Stimulated activated CD4-positive, alpha-beta T cell treated with anti-CD3 and anti-CD28 coated beads, Interleukin-1b, Interleukin-23, amount 100 ng/mL, for 24 hours (primary cell): ENCODE results near the gene SPC24.

Experiments used
- DNase-seq, 4 experiments: peaks; one replicate each; pipeline ENCODE4 v3.0.0-alpha.2; 2020; ENCODE audit warnings: low read depth in 4 of 4, low spot score in 1 of 4

SPC24 gene, protein sequence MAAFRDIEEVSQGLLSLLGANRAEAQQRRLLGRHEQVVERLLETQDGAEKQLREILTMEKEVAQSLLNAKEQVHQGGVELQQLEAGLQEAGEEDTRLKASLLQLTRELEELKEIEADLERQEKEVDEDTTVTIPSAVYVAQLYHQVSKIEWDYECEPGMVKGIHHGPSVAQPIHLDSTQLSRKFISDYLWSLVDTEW

DNA sequence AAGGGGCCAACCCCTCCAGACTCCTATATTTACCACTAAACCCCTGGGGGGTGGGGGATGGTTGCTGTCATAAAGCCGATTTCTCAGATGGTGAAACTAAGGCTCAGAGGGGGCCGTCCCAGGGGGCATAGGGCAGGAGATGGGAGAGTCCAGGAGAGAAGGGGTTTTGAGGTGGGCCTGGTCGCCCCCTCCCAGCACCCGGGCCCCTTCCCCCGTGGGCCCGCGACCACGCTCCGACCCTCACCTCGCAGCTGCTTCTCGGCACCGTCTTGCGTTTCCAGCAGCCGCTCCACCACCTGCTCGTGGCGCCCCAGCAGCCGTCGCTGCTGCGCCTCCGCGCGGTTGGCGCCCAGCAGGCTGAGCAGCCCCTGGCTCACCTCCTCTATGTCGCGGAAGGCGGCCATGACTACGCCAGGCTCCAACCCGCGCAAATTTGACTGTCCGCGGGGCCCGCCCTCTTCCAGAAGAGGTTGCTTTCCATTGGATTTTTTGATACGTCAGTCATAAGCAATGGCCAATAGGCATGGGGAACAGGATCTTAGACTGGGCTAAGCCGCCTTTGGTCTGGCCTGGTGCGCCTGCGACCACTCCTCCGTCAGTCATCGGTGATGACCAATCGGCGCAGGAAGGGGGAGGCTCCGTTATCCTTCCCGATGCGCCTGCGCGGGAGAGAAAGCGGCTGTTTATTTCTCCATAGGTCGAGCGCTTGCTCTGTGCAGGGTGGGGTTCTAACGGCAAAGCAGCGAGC lies at the start of gene SPC24:
TSS of gene SPC24 (minus strand) at position 410 of the 748 bp plus-strand sequence. CDS start at position 404, 6 bp downstream.
- DNase-seq, result peak; percentile 69 to 91 (median 81)

DNA sequence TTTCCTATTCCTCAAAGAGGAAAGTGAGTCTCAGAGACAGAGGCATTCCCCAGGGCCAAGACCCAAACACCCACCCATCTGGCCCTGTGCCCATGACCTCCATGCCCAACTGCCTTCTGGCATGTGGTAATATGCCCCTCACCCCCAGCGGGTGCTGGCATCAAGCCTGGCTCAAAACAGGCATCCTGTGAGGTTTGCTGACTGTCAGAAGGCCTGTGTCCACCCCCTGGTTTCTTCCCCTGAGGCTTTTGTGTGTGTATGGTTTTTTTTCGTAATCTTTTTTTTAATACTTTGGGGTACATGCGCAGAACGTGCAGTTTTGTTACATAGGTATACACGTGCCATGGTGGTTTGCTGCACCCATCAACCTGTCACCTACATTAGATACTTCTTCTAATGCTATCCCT lies 49.4 kb upstream of the SPC24 start:
- DNase-seq, result no peak

DNA sequence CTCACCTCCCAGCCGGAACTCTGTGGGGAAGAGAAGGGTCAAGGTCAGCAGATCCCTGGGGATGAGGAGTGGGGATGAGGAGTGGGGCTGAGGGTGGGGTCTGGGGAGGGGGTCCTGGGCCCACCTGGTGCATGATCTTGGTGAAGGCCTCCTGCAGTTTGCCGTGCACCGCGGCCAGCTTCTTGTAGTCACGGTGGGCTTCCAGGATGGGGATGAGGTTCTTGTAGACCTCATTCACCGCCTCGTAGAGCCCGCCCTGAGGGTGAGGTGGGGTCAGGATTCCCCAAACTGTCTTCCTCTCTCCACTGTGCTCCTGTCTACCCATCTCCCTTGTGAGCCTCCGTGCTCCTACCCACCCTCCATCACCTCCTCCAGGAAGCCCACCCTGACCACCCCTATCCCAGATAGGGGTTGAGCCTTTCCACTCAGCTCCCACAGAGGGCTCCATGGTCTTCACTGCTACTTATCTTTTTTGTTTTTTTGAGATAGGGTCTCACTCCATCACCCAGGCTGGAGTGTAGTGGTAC lies 48.6 kb upstream of the SPC24 start:
- no peak for DNase-seq

DNA sequence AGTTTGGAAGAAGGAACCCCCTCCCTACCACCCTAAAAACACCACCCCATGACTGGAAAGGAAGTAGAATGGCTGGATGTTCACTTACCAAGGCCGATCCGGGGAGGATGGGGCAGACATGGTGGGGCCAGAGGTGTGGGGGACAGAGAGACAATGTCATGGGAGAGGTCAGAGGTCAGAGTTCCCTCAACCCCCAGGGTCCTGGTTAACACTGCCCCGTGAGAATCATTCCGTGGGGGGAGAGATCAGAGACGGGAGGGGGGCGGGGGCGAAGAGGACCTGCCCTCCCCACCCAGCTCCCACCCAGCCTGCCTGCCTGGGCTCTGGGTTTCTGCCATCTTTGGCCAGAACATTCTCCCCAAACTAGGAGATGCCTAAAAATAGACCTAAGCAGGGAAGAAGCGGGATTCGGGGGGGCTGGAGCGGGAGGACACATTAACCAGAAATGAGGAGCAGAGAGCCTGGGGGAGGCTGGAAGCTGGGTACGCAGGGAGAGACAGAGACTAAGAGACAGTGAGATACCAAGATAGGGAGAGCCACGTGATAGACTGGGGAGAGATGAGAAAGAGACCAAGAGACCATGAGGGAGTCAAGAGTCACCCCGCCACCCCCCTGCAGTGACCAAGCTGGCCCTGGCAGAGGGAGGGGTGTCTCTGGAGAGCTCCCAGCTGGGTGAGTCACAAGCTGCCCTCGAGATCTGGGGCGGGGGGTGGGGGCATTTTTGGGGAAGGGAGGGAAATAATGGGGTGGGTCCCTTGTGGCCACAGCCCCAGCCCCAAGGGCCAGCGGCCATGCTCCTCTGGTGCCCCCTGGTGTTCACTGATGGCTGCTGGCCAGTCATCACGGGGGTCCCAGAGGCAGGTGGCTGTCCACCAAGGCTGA lies 47.9 kb upstream of the SPC24 start:
- peak in 2 of 4 experiments; percentile 12 to 20 for DNase-seq

DNA sequence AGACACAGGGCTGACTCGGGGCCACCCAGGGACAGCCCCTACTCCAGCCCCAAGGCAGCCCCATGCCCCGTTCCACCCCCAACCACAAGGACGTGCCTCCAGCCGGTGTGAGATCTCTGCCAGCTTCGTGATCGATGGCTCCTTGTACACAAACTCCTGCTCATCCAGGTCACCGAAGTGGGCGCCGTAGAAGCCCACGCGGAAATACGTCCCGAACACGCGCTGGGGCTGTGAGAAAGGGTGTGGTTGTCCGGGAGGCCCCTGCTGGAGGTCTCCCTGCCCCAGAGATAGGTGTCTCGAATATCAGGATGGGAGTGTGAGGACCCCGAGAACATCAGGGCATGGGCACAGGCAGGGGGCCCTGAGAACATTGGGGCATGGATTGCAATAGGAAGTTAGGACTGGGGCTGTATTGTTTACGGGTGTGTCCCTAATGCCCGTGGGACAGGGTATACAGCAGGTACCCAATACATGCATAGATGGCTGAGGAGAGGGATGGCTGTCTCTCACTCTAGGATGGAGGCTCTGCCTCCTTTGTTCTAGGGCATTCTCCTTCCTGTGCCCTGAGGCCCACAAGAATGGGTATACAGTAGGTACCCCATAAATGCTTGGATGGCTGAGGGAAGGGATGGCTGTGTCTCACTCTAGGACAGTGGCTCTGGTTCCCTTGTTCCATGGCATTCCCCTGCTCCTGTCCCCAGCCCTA lies 47.1 kb upstream of the SPC24 start:
- no peak for DNase-seq

DNA sequence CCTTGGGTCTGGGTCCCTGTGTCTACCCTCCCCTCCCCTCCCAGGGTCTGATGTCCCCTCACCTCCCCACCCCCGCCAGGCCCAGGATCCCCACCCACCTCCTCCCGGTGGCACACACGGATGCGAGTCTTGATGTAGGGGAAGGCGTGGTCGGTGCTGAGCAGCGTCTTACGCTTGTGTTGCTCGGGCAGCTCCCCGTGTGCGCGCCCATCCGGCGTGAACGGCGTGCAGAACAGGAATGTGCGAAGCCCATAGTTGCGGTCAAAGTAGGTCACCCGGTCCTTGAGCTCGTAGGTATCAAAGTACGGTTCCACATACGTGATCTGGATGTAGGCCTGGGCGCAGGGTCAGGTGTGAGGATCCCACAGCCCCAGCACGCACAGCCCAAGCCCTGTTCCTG lies 46.2 kb upstream of the SPC24 start:
- DNase-seq, result no peak

DNA sequence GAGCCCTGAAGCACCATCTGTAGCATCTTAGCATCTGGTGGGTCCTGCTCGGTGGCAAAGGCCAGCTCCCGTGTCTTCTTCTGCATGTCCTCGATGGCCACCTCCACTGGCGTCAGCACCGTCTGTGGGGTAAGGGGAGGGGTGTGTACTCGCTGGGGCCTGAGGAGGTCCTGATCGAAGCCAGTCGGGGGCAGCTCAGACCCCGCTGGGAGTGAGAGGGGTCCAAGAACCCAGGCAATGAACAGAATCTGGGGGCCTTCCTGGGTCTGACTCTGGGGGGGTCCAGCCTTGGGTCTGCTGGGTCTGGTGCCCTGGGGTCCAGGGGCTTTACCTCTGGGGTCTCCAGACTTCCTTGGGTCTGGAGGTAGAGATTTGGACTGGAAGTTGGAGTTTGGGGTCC lies 45.3 kb upstream of the SPC24 start:
- DNase-seq, result no peak

DNA sequence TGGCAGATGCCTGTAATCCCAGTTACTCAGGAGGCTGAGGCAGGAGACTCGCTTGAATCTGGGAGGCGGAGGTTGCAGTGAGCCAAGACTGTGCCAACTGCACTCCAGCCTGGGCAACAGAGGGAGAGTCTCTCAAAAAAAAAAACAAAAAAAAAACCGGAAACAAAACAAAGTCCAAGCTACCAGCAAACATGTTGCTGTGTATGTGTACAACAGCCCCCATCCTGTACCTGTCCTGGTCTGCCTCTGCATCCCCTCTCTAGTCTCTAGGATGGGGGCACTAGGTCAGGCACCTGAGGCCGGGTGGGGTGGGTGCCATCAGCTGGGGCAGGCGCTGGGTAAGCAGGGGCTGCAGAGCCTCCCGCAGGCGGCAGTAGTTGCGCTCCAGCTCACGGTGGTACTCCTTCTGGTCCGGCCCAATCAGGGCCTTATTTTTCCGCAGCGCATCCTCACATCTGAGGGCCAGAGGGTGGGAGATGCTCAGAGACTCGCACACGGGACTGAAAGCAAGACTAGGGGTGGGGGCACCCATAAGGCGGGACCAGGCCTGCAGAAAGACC lies 44.5 kb upstream of the SPC24 start:
- no peak for DNase-seq

DNA sequence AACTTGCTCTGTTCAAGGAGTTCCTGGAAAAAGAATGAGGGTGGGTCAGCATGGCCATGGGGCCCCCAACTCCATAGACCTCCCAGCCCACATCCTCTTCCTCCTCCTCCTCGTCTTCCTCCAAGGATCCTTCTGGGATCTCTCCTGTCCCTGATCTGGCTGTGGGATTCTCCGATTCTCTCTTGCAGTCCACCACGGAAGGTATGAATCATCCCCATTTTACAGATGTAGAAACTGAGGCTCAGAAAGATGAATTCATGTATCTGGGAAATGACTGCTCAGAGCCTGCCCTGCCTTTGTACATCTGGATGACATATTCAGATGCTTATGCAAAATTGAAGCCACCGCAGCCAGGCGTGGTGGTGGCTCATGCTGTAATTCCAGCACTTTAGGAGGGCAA lies 43.9 kb upstream of the SPC24 start:
- DNase-seq, result no peak

DNA sequence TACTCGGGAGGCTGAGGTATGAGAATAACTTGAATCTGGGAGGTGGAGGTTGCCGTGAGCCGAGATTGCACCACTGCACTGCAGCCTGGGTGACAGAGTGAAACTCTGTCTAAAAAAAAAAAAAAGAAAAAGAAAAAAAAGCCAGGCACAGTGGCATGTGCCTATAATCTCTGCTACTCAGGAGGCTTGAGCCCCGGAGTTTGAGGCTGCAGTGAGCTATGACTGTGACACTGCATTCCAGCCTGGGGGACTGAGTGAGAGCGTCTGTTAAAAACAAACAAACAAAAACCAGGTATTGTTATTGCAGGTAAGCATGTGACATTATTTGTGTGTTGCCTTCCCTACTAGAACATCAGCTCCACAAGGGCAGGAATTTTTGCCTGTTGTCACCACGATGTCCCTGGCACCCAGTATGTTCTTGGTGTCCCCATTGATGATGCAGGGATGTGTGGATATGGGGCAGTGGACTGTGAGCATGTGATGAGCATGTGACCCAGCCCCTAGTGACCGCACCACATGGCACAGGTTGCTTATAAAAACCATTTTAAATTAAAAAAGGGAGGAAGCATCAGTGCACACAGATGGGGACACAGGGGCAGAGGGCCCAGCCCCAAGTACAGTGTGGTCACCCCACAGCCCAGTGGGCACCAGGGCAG lies 43.3 kb upstream of the SPC24 start:
- no peak for DNase-seq

DNA sequence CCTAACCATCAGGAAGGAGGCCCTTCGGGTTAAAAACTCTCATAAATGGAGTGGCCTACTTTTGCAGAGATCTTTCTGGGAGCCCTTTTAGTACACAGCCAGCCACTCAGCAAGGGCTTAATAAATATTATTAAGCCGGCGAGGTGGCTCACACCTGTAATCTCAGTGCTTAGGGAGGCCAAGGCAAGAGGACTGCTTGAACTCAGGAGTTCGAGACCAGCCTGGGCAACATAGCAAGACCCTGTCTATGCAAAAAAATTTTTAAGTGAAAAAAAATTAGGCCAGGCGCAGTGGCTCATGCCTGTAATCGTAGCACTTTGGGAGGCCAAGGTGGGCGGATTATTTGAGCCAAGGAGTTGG lies 42.6 kb upstream of the SPC24 start:
- no peak for DNase-seq

DNA sequence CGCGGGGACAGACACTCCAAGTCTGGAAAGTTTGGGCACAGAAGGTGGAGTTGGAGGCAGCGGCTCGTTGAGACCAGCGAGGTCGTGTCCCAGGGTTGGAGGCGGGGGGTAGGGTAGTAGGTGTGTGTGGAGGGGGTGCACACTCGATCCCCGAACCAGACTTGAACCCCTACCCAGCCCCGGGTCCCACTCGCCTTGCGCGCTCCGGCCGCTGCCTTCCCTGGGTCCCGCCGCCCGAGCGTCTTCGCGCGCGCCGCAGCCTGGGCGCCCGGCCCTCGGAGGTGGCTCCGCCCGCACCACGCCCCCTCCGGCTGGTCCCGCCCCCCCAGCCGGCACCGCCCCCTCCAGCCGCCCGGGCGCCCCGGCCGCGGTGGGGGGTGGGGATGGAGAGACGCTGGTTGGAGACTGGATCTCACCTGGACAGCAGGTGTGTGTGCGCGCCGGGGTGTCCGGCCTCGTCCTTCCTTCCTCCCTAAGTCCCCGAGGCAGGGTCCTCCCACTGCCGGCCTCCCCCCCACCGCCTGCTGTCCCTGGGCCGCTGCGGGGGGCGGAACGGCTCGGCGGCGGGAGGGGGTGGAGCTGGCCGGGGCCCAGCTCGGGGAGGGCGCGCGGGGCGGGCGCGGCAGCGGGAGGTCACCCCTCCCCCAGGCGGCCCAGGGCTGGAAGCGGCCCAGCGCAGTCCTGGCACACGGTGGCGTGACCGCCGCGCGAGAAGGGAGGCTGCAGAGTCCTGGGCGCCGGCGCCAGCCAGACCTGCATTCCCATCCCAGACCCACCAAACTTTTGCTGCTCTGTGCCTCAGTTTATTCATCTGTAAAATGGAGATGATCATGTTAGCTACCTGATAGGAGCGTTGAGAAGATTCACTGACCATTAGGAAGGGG lies 42.0 kb upstream of the SPC24 start, which contains the start of gene KANK2:
TSS of gene KANK2 (minus strand) at position 255 of the 884 bp plus-strand sequence. CDS start 3,034 bp downstream, outside the sequence.
- peak; percentile 46 to 74 (median 64) for DNase-seq

DNA sequence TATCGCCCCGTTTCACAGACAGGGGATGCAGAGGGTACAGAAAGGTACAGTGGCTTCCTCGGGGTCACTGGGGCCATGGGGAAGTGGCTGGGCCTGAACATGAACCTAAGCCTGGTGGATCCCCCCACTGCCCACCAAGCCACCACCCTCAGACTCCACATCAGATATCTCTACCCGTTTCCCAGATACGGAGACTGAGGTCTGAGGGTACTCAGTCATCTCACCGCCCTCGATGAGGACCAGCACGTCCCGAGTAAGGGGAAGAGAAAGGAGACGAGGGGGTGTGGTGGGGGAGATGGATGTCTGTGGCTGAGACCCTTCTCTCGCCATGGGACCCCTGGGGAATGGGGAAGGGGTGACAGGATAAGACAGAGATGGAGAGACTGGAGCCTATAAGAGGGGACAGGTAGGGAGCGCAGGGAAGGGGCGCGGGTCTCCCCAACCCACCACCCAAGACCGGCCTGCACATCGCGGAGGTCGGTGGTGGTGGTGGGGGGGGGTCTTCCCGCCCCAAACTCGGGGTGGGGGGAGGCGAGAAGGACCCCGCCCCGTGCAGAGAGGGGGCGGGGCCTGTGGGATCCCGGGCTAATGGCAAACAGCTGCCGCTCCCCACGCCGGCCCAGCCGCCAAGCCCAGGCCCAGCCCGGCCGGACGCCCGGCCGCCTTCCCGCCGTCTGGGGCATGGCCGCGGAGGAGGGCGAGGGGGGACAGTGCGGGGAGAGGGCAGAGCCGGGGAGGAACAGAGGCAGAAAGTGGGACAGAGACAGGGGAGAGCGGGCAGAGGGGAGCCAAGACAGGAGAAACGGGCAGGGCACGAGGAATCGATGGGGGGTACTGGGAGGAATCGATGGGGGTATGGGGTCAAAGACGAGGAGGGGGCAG lies 41.1 kb upstream of the SPC24 start:
- no peak for DNase-seq

DNA sequence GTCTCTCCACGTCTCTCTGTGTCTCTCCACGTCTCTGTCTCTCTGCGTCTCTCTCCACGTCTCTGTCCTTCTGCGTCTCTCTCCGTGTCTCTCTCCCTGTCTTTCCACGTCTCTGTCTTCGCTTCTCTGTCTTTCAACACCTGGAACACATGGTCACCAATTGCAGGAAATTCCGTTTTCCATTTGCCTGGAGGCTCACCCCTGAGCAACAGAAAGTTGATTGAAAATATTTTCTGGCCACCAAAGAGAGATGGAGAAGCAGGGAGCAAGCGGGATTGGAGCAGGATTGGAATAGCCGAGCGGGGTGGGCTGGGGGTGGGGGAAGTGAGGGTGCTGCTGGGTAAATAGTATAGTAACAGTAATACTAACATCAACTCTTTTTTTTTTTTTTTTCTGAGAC lies 40.1 kb upstream of the SPC24 start:
- DNase-seq, result no peak

DNA sequence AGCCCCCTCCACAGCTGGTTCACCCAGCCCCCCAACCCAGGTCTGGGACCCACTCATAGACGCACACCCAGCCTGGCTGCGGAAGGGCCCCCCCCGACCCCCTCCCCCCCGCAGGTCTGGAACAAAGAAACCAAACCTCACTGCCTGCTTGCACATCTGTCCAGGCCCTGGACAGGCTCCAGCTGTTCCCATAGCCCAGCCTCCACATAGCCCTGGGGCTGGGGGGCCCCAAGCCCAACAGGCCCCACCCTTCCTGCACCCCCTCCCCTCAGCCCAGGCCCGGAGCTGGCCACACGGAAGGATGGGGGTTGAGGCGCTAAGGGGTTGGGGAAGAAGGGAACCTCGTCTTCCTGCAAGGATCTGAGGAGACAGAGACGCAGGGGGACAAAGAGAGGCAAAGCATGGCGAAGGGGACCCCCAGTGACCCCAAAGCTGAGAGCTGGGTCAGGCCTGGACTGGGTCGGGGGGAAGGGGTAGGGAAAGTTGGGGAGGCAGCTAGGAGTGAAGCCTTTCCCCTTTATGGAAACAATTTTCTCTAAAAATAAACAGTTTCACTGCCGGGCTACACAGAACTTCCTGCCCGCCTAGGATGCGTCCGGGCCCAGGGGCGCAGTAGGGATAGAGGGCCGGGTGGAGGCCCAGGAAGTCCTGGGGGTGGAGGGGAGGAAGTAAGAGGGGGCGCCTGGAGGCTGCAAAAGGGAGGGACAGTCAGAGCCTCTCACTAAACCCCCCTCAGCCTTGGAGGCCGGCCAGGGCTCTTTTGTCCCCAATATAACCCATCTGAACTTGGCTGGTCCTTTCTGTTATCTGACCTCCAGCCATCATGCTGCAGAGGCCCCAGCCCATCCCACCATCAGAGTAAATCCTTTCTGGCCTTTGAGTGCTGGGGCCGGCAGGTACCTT lies 39.3 kb upstream of the SPC24 start:
- no peak for DNase-seq

DNA sequence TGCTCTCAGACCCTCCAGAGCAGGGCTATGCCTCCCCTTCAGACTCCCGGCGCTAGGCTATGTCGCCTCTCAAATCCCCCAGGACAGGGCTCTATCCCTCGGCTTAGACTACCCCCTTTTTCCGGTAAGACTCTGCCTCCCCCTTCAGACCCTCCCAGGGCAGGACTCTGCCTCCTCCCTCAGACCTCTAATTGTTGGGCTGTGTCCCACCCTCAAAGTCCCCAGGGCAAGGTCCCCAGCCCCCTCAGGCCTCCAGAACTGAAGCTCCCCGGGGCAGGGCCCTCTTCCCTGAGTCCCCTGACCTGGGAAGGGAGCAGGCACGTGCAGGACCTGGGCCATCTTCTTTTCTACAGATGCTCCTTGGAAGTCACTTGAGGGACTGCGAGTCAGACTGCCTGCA lies 38.6 kb upstream of the SPC24 start:
- no peak for DNase-seq
